Caco-2 (cell line): ENCODE data around the gene SLC25A33. TPM values are rescaled to one million over a fixed set of nuclear protein-coding genes. Genes with fewer than 3 reads are reported as not detected.

Source experiments
- BruUV-seq: library from RNA; stranded (reverse); fragments of 400-500 nt; replicated peaks from 2 replicates; lab custom pipeline; 2021; lab: Mats Ljungman, UMichigan
- CTCF ChIA-PET: fragments of 300-600 bp; sonication (Branson Sonifier 250); formaldehyde crosslinking; loops from one replicate; lab custom pipeline; 2022; ENCODE audit warnings: antibody characterized with exemption; lab: Charles Lee
- POLR2A ChIA-PET: fragments of 300-600 bp; sonication (Branson Sonifier 250); formaldehyde crosslinking; loops from one replicate; lab custom pipeline; 2022; ENCODE audit warnings: antibody characterized with exemption; lab: Charles Lee
- DNase-seq, 2 experiments: peaks; one replicate each; pipeline versions ENCODE4 v3.0.0 to v3.0.0-alpha.2; 2020 to 2022
- H3K27me3 ChIP-seq: replicated peaks from 2 replicates; pipeline ENCODE4 v1.6.0; 2011; ENCODE audit warnings: low read length; ENCODE audit not compliant: control insufficient read depth, insufficient read depth
- H3K36me3 ChIP-seq: 2 replicates; pipeline ENCODE4 v1.5.1; 2011; ENCODE audit warnings: low read length; ENCODE audit not compliant: control insufficient read depth, insufficient read depth
- H3K4me1 ChIP-seq: fragments of 250-450 bp; sonication (Bioruptor Pico); 2 replicates; pipeline ENCODE4 v1.5.1; 2020; ENCODE audit warnings: mild to moderate bottlenecking
- H3K4me3 ChIP-seq: 2 replicates; pipeline ENCODE4 v1.5.1; 2011; ENCODE audit warnings: low read depth, mild to moderate bottlenecking, control low read depth, low read length
- H3K9me3 ChIP-seq: fragments of 250-450 bp; sonication (Bioruptor Pico); 2 replicates; pipeline ENCODE4 v1.5.1; 2020; ENCODE audit warnings: mild to moderate bottlenecking, moderate library complexity
- H3K27ac Mint-ChIP-seq: one replicate; pipeline ENCODE4 v1.8.0; 2022; ENCODE audit warnings: mixed read lengths; ENCODE audit not compliant: unreplicated experiment
- H3K27me3 Mint-ChIP-seq: one replicate; pipeline ENCODE4 v1.8.0; 2022; ENCODE audit warnings: mixed read lengths; ENCODE audit not compliant: insufficient read depth, unreplicated experiment
- H3K36me3 Mint-ChIP-seq: one replicate; pipeline ENCODE4 v1.8.0; 2022; ENCODE audit warnings: mild to moderate bottlenecking, mixed read lengths; ENCODE audit not compliant: insufficient read depth, unreplicated experiment
- H3K4me1 Mint-ChIP-seq: one replicate; pipeline ENCODE4 v1.8.0; 2022; ENCODE audit warnings: low read depth, mixed read lengths; ENCODE audit not compliant: unreplicated experiment
- H3K4me3 Mint-ChIP-seq: one replicate; pipeline ENCODE4 v1.8.0; 2022; ENCODE audit warnings: mild to moderate bottlenecking, moderate library complexity, mixed read lengths; ENCODE audit not compliant: unreplicated experiment
- H3K9me3 Mint-ChIP-seq: one replicate; pipeline ENCODE4 v1.8.0; 2022; ENCODE audit warnings: mixed read lengths; ENCODE audit not compliant: unreplicated experiment
- intact Hi-C: fragments of 100-400 bp; cut with micrococcal nuclease; formaldehyde crosslinking; loops from one replicate; pipeline ENCODE4 v1.10.0; 2022; ENCODE audit not compliant: unreplicated experiment
- total RNA-seq: library from RNA; stranded (reverse); gene quantifications from 2 replicates; pipeline ENCODE4 v1.2.3, GENCODE V29; 2022
- TF ChIP-seq, protein P1 (sequence below), 2 experiments: fragments of 200-600 bp in 1 of 2; IDR thresholded peaks; 1 replicate in 1 of 2; 2 replicates in 1 of 2; pipeline versions ENCODE4 v1.5.1 to v1.8.0; 2011 to 2022; ENCODE audit warnings: antibody characterized with exemption in 1 of 2, control low read depth in 1 of 2, inconsistent platforms in 1 of 2, low read depth in 1 of 2, low read length in 1 of 2, mild to moderate bottlenecking in 1 of 2, moderate library complexity in 1 of 2; ENCODE audit not compliant: insufficient read depth in 1 of 2, severe bottlenecking in 1 of 2, unreplicated experiment in 1 of 2

SLC25A33 gene
- total RNA-seq, 1 experiment from 2014 or later, result 11.2 TPM

DNA sequence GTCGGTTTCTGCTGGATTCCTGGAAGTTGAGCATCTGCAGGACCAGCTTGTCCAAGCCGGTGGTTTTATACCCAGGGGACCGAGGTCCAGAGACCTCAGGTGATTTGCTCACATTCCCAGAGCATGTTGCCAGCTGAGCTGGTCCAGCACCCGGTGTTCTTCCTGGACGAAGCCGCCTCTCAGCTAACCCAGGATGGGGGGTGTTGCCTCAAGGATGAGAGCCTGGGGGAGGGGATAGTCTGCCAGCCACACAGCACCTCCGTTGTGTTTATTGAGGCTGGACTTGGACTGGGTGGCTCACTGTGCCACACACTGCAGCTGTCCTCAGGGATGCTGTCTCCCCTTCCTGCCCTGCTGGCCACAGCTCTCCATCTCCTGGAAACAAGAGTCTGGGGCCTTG lies 50.9 kb downstream of the SLC25A33 start:
- no peaks in the 10 kb centered on the region for H3K27me3 Mint-ChIP-seq
- TF ChIP-seq, protein P1, sequence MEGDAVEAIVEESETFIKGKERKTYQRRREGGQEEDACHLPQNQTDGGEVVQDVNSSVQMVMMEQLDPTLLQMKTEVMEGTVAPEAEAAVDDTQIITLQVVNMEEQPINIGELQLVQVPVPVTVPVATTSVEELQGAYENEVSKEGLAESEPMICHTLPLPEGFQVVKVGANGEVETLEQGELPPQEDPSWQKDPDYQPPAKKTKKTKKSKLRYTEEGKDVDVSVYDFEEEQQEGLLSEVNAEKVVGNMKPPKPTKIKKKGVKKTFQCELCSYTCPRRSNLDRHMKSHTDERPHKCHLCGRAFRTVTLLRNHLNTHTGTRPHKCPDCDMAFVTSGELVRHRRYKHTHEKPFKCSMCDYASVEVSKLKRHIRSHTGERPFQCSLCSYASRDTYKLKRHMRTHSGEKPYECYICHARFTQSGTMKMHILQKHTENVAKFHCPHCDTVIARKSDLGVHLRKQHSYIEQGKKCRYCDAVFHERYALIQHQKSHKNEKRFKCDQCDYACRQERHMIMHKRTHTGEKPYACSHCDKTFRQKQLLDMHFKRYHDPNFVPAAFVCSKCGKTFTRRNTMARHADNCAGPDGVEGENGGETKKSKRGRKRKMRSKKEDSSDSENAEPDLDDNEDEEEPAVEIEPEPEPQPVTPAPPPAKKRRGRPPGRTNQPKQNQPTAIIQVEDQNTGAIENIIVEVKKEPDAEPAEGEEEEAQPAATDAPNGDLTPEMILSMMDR (IDR thresholded peaks at IDR 0.05; ENCODE audit: insufficient read depth in 1 of 2, low read depth in 1 of 2, low read length in 1 of 2, severe bottlenecking in 1 of 2, unreplicated experiment in 1 of 2), result no peak
- H3K9me3 Mint-ChIP-seq, result no peaks in the 10 kb centered on the region
- ChIA-PET CTCF (no interaction called here), POLR2A (no interaction called here)
- peaks cover 7% of the 10 kb centered on the region for H3K4me1 Mint-ChIP-seq
- Histone ChIP-seq H3K9me3 (no peaks in the 10 kb centered on the region), H3K36me3 (no peaks in the 10 kb centered on the region), H3K27me3 (no peaks in the 10 kb centered on the region), H3K4me3 (no peak overlapping the region), H3K4me1 (peaks cover 7% of the 10 kb centered on the region; the same call in 1 of the 2 replicates)
- peaks cover 10% of the 10 kb centered on the region for H3K36me3 Mint-ChIP-seq
- BruUV-seq, result no TSS peak
- intact Hi-C loops, result no loop called here
- peak overlapping the region; percentile 75 for H3K4me3 Mint-ChIP-seq
- no peak overlapping the region for H3K27ac Mint-ChIP-seq
- no peak for DNase-seq

DNA sequence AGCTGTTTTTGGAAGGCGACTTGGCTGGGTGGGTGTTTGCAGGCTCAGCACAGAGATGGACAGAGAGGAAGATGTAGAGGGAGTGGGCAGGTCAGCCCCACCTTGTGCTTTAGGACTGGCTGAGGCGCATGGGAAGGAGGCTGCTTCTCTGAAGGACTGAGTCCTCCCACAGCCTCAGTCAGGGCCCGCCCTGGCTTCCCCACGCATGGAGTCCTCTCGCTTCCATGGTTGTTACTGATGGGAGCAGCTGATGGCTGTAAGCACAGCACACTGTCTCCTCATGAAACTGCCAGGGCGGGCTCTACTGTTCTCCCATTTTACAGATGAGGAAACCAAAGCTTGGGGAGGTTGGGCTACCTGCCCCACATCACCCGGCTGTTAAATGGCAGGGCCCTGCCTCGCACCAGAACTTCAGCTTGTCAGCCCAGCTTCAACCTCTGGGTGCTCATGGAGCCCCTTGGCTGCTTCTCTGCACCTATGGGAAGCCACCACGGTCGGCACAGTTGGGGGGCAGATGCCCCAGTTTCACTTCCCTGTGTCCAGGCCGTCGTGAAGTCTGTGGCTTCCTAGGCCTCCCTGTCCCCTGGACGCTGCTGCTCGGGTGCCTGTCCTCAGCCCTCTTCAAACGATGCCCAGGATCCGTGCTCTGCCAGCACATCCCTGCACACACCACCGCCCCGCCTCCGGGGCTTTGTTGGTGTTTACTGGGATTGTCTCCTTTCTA lies 51.8 kb downstream of the SLC25A33 start:
- TF ChIP-seq, protein P1 (IDR thresholded peaks at IDR 0.05; ENCODE audit: insufficient read depth in 1 of 2, low read depth in 1 of 2, low read length in 1 of 2, severe bottlenecking in 1 of 2, unreplicated experiment in 1 of 2), result no peak
- POLR2A ChIA-PET, result no interaction called here
- Mint-ChIP-seq H3K4me1 (peaks cover 7% of the 10 kb centered on the region), H3K27ac (no peak overlapping the region), H3K36me3 (peaks cover 10% of the 10 kb centered on the region), H3K9me3 (no peaks in the 10 kb centered on the region), H3K4me3 (no peak overlapping the region), H3K27me3 (no peaks in the 10 kb centered on the region)
- Histone ChIP-seq H3K4me3 (no peak overlapping the region), H3K9me3 (no peaks in the 10 kb centered on the region), H3K36me3 (no peaks in the 10 kb centered on the region), H3K4me1 (peaks cover 7% of the 10 kb centered on the region; the same call in 1 of the 2 replicates), H3K27me3 (no peaks in the 10 kb centered on the region)
- CTCF ChIA-PET, result no interaction called here
- intact Hi-C loops, result no loop called here
- DNase-seq, result no peak
- BruUV-seq, result no TSS peak

DNA sequence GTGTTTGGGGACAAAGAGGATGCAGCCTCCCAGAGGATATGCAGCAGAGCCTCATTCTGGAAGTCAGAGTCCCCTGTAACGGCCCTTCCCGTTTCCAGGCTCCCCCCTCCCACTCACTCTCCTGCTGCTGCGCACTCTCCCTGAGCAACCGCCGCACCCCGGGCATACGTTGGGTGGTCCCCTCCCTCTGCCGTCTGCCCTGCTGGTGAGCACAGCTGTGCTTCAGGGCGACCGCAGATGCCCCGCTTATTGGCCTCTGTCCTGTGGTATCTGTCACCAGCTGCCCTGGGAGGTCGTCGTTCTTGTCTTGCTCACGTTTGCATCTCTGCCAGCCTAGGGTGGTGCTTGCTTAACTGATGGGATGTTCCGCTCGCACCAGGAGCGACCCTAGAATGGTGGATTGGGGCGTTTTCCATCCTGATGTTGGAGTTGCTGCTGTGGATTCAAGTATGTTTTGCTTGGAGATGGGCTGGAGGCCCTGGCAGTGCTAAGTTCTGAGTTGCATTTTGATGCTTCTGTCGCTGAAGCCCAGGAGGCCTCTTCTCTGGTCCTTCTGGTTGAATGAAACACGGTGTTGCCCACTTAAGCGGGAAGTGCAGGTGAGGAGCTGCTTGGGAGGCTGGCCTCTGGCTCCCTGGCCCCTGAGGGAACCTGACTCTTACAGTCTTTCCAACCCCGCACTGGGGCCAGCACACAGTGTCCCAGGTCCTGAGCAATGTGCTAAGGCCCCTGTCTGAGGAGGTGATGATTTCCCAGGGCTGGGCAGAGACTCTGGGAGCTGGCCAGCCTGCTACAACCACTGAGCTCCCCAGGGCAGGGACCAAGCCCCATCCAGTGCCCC lies 52.6 kb downstream of the SLC25A33 start:
- intact Hi-C loops, result no loop called here
- Mint-ChIP-seq H3K4me1 (peaks cover 7% of the 10 kb centered on the region), H3K27me3 (no peaks in the 10 kb centered on the region), H3K27ac (no peak overlapping the region), H3K9me3 (no peaks in the 10 kb centered on the region), H3K36me3 (peaks cover 10% of the 10 kb centered on the region), H3K4me3 (no peak overlapping the region)
- no TSS peak for BruUV-seq
- no peak for DNase-seq
- CTCF ChIA-PET, result interaction anchor here (0.6 to 1.1 kb wide), 2 partner anchors 95 to 199 kb away, joined by 3 to 5 read pairs; no protein-coding TSS in a partner anchor
- TF ChIP-seq, protein P1 (IDR thresholded peaks at IDR 0.05; ENCODE audit: insufficient read depth in 1 of 2, low read depth in 1 of 2, low read length in 1 of 2, severe bottlenecking in 1 of 2, unreplicated experiment in 1 of 2), result no peak
- H3K9me3 ChIP-seq, result no peaks in the 10 kb centered on the region
- H3K4me1 ChIP-seq, result peaks cover 7% of the 10 kb centered on the region; the same call in 1 of the 2 replicates
- POLR2A ChIA-PET, result no interaction called here
- no peak overlapping the region for H3K4me3 ChIP-seq
- H3K27me3 ChIP-seq, result no peaks in the 10 kb centered on the region
- no peaks in the 10 kb centered on the region for H3K36me3 ChIP-seq
